ENCODE measurements around the gene CPB1.

CPB1 gene

GRCh38 chr3:148839805-148840204 is 12.2 kb downstream of the CPB1 start:
- no peak for DNase-seq

- no peak for DNase-seq
Measured at GRCh38 chr3:148840451-148840850, 12.8 kb downstream of the CPB1 start.

- DNase-seq, result no peak
Measured at GRCh38 chr3:148845756-148846395, 18.3 kb downstream of the CPB1 start.

GRCh38 chr3:148847351-148847750 is 19.7 kb downstream of the CPB1 start:
- DNase-seq, result no peak

- no peak for DNase-seq
Measured at GRCh38 chr3:148848410-148848809, 20.8 kb downstream of the CPB1 start.

- no peak for DNase-seq
Measured at GRCh38 chr3:148852271-148852992, 24.8 kb downstream of the CPB1 start.

GRCh38 chr3:148853076-148853475 is 25.5 kb downstream of the CPB1 start:
- no peak for DNase-seq

- DNase-seq, result no peak
Measured at GRCh38 chr3:148854061-148854460, 26.4 kb downstream of the CPB1 start.

GRCh38 chr3:148856384-148856783 is 28.8 kb downstream of the CPB1 start:
- DNase-seq, result no peak

GRCh38 chr3:148857316-148857715 is 29.7 kb downstream of the CPB1 start:
- no peak for DNase-seq

- no peak for DNase-seq
Measured at GRCh38 chr3:148861277-148861869, 33.8 kb downstream of the CPB1 start.

- no peak for DNase-seq
Measured at GRCh38 chr3:148863297-148863696, 35.7 kb downstream of the CPB1 start.

- no peak for DNase-seq
Measured at GRCh38 chr3:148863814-148864213, 36.2 kb downstream of the CPB1 start.

GRCh38 chr3:148865049-148865448 is 37.4 kb downstream of the CPB1 start, which contains the start of gene CPA3:
Gene CPA3, plus strand, starts transcription at chr3:148865296. Its CDS starts 12 bp downstream, at chr3:148865308.
- no peak for DNase-seq

GRCh38 chr3:148866261-148866660 is 38.6 kb downstream of the CPB1 start:
- no peak for DNase-seq

GRCh38 chr3:148873270-148873927 is 45.8 kb downstream of the CPB1 start:
- DNase-seq, result no peak

- no peak for DNase-seq
Measured at GRCh38 chr3:148873977-148874376, 46.4 kb downstream of the CPB1 start.

- DNase-seq, result no peak
Measured at GRCh38 chr3:148878095-148878494, 50.5 kb downstream of the CPB1 start.

- no peak for DNase-seq
Measured at GRCh38 chr3:148879256-148879655, 51.6 kb downstream of the CPB1 start.

GRCh38 chr3:148880681-148881080 is 53.1 kb downstream of the CPB1 start:
- DNase-seq, result no peak

GRCh38 chr3:148881286-148881685 is 53.7 kb downstream of the CPB1 start:
- DNase-seq, result no peak

GRCh38 chr3:148882288-148882687 is 54.7 kb downstream of the CPB1 start:
- no peak for DNase-seq

GRCh38 chr3:148883163-148883562 is 55.6 kb downstream of the CPB1 start:
- DNase-seq, result no peak

GRCh38 chr3:148884261-148884660 is 56.6 kb downstream of the CPB1 start:
- no peak for DNase-seq
